ENCODE measurements around the gene SPRR2B.
A peak's percentile ranks its signal among the peaks of the same experiment; 100 is the strongest.
"Not testable (repeated sequence)": the region's sequence is repeated elsewhere in the genome, so short reads cannot be mapped to it uniquely, and the experiment has no call there.

SPRR2B gene

DNA sequence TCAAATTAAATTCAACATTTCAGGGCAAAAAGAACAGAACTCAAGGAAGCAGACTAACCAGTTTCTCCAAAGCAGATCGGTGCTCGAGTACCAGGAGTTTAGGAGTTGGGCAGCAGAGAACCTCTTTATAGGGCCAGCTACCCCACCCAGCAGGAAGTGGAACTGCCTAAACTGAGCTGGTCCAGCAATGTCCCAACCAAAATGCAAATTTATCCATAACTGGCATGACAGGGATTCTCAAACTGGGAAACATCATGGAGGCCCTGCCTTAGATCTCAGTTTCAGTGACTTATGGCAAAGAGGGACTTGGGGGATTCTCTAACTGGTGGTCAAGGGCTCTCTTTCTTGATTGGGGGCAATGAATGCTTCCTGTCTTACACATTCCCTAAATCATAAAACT, at the start of gene SPRR2B:
TSS of gene SPRR2B (minus strand) at position 101 of the 400 bp plus-strand sequence. CDS start 772 bp downstream, outside the sequence.
- DNase-seq: no peak

- no peak for DNase-seq
Measured at GRCh38 chr1:153120945-153121344, 49.5 kb upstream of the SPRR2B start.

DNA sequence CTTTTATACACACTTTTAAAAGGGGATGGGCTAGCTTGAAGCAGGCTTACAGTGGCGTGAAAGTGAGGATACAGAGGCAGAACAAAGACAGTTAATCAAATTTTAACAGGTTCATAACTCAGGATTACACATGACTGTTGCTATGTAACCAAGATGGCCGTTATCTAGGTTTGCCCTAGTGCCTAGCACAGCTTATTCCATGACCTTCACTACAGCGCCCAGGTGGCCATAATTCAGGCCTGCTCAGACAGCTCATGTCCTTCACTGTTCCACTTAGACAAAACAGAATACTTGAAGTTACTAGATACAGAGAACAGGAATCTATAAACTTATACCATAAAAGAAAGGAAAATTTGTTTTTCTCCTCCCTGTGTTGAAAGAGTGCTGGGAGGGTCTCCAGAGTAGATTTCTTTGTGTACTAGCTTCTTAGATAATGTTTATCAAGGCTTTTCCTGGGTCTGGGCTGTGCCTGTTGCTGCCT, 48.1 kb upstream of the SPRR2B start:
- DNase-seq: peak; percentile 27

- not testable (repeated sequence) for DNase-seq
Measured at GRCh38 chr1:153115264-153115663, 43.9 kb upstream of the SPRR2B start.

GRCh38 chr1:153113416-153113815, 42.0 kb upstream of the SPRR2B start, which contains the start of gene SPRR2F:
SPRR2F (minus strand) TSS chr1:153113516; CDS start chr1:153112733, 783 bp downstream.
- no peak for DNase-seq

- not testable (repeated sequence) for DNase-seq
Measured at GRCh38 chr1:153112454-153112853, 41.0 kb upstream of the SPRR2B start.

DNA sequence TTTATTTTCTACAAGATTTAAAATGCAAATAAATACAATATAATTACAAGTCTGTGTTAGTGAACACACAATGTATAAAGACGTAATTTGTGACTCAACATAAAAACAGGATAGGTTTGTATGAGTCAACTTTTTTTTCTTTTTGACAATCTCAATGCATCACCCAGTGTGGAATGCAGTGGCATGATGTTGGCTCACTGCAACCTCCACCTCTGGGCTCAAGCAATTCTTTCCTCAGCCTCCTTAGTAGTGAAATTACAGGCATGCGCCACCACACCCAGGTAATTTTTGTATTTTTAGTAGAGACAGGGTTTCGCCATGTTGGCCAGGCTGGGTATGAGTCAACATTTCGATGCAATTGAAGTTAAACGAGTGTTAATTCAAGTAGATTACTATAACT, 28.8 kb upstream of the SPRR2B start:
- DNase-seq: no peak

GRCh38 chr1:153099461-153100045, 28.1 kb upstream of the SPRR2B start:
- no peak for DNase-seq

- no peak for DNase-seq
Measured at GRCh38 chr1:153095764-153096163, 24.4 kb upstream of the SPRR2B start.

GRCh38 chr1:153094426-153094825, 23.0 kb upstream of the SPRR2B start, which contains the start of gene SPRR2E:
SPRR2E (minus strand) TSS chr1:153094526; CDS start chr1:153093751, 775 bp downstream.
- no peak for DNase-seq

DNA sequence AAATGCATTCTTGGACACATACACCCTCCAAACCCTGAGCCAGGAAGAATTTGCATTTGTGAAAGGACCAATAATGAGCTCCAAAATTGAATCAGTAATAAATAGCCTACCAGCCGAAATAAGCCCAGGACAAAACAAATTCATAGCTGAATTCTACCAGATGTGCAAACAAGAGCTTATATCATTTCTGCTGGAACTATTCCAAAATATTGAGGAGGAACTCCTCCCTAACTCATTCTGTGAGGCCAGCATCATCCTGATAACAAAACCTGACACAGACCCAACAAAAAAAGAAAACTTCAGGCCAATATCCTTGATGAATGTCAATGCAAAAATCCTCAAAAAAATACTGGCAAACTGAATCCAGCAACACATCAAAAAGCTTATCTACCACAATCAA, 16.2 kb upstream of the SPRR2B start:
- no peak for DNase-seq

- DNase-seq: no peak
Measured at GRCh38 chr1:153081736-153082135, 10.3 kb upstream of the SPRR2B start.

DNA sequence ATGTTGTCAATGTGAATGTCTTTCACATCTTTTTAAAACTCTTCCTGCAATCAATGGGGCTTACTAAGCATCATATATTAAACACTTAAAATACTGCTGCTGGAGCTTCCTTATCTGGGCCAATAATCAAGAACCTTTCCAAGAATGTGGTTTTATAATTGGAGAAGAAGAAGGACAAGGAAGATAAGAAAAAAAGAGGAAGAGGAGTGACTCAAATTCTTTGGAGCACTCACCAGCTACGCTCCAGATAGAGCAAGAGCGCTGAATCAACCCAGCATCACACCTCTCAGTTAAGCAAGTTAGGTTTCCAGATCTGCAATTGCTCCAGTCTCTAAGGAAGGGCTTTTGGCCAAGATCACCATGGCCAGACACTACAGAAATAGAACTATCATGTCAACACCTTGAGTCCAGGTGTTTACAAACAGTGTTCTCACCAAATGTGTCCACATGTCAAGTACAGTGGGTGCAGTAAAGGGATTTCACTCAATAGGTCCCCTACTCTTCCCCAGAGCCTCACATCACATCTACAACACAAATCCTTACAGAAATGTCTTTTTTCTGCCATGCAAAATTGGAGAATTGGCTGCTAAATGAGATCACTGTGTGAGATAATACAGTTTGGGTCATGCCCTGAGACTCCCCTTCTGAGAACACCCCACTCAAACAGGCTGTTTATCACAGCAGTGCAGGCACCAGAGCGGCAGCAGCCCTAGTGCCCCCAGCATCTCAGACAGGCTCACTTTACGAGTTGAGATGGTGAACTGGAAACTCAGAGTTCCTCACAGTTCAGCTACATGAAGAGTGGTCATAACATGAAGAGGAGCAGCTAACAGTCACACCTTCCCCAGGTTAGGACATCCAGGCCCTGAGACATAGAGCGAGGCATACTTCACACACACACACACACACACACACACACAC, 1.7 kb upstream of the SPRR2B start:
- DNase-seq: no peak

DNA sequence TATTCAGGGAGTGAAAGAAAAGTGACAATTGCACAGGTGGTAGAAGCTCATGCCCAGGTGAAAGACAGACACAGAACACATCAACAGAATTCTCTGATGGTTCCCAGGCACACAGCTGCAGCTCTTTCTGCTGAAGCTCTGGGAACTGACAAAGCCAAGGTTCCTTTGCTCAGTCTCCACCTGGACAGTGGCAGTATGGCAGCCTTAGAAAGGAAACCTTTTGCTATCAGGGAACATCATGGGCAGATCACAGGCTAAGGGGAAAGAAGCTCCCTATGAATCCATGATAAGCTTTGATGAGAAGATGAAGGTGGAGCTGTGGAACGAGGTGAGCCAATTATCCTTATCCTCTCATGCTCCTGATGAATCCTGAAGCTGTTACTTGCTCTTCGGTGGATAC, 1.2 kb downstream of the SPRR2B start:
- DNase-seq: no peak

DNA sequence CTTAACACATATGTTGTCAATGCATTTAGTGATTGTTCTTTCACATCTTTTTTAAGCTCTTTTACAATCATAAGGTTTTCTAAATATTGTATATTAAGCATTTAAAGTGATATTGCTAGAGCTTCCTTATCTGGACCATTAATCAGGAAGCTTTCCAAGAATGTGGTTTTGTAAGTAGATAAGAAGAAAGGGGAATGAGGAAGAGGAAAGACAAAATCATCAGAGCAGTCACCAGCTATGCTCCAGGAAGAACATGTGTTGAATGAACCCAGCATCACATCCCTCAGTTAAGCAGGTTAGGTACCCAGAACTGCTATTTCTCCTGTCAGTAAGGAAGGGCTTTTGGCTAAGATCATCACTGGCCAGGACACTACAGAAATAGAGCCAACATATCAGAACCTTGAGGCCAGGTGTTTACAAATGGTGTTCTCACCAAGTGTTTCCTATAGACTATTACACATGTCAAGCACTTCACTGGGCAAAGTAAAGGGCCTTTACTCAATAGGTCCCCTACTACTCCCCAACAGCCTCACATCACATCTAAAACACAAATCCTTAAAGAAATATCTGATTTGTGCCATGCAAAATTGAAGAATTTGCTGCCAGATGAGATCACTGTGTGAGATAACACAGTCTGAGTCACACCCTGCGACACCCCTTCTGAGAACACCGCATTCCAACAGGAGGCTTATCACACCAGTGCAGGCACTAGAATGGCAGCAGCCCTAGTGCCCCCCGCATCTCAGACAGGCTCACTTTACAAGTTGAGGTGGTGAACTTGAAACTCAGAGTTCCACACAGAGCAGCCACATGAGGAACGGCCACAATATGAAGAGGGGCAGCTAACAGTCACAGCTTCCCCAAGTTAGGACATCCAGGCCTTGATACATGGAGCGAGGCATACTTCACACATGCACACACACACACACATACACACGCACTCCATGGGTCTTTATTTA, 12.3 kb downstream of the SPRR2B start:
- DNase-seq: no peak

- DNase-seq: no peak
Measured at GRCh38 chr1:153058154-153058553, 13.3 kb downstream of the SPRR2B start.

- no peak for DNase-seq
Measured at GRCh38 chr1:153057375-153057774, 14.0 kb downstream of the SPRR2B start, which contains the start of gene SPRR2A. SPRR2A (minus strand) TSS chr1:153057512; CDS start chr1:153056735, 777 bp downstream.

DNA sequence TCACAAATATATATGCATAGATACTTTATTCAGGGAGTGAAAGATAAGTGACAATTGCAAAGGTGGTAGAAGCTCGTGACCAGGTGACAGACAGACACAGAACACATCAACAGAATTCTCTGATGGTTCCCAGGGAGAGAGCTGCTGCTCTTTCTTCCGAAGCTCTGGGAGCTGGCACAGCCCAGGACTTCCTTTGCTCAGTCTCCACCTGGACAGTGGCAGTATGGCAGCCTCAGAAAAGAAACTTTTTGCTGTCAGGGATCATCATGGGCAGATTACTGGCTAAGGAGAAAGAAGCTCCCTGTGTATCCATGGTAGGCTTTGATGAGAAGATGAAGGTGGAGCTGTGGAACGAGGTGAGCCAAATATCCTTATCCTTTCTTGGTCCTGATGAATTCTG, 15.3 kb downstream of the SPRR2B start:
- not testable (repeated sequence) for DNase-seq

GRCh38 chr1:153049211-153049610, 22.2 kb downstream of the SPRR2B start:
- no peak for DNase-seq

DNA sequence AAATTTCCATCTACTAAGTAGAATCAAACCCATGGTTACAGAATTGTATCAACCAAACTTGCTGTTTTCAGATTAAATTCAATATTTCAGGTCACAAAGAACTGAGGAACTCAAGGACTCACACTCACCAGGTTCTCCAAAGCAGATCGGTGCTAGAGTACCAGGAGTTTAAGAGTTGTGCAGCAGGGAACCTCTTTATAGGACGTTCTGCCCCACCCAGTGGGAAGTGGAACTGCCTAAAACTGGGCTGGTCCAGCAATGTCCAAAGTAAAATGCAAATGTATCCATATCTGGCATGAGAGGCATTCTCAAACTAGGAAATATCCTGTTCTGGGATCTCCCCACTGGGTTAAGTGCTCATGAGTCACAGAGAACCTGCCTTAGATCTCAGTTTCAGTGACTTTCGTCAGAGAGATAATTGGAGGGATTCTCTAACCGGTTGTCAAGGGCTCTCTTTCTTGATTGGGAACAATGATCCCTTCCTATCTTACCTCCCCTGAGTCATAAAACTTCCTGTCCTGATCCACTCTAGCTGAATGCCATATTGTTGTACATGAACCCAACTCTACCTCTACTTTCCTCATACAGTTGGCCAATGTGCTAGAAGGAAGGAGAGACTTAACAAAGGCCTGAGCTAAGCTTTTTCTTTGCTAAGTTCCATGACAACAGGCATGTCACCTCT, 30.3 kb downstream of the SPRR2B start, which contains the start of gene SPRR2D:
TSS of gene SPRR2D (minus strand) at position 171 of the 682 bp plus-strand sequence. CDS start 774 bp downstream, outside the sequence.
- no peak for DNase-seq

DNA sequence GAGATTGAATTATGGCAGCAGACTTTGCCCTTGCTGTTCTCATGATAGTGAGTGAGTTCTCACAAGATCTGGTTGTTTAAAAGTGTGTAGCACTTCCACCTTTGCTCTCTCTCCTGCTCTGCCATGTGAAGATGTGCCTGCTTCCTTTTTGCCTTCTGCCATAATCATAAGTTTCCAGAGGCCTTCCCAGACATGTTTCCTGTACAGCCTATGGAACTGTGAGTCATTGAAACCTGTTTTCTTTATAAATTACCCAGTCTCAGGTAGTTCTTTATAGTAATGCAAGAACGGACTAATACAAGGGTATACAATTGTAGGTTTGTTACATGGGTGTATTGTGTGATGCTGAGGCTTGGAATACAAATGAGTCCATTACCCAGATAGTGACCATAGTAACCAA, 36.2 kb downstream of the SPRR2B start:
- DNase-seq: no peak

Measured in DMS153 (cell line).